GM18867 (cell line): ENCODE data around the gene POP4.
A peak's percentile ranks its signal among the peaks of the same experiment; 100 is the strongest.
"Not testable (repeated sequence)": the region's sequence is repeated elsewhere in the genome, so short reads cannot be mapped to it uniquely, and the experiment has no call there.

ENCODE experiments used
- ATAC-seq: cut with Tn5 transposase; IDR thresholded peaks from one replicate; pipeline ENCODE4 v1.9.1; 2021; ENCODE audit warnings: mild to moderate bottlenecking, moderate library complexity; ENCODE audit not compliant: unreplicated experiment

Gene POP4

DNA sequence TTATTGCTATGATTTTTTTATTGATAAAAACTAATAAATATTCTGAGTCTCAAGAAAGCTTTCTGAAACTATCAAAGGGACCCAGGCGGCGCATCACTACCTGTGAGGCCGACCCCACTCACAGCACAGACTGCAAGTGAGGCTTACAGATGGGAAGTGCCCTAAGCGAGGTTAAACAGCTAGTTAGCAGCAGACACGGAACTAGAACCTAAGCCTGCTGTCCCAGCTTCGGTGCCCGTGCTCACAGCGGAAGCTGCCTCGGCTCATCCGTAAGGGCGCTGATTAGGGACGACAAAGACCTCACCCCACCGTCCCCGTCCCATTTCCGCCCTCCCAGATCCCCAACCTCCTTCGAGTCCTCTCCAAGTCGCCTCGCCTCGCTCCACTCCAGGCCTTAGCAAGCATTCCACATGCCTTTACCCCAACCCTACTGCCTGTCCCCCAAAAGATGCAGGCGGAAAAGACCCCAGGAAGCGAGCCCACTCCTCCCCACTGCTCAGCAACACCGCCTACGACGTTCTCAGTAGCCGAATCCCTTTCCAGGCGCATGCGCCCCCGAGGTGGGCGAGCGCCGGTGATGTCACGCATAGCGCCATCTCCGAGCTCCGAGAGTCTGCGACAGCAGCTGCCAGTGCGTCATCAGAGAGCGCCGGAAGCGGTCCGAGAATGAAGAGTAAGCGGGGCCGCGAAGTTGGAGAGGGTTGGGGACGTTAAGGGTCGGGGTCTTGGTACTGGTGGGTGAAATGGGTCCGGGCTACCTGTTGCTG, at the start of gene POP4:
Gene POP4 (plus strand): TSS at position 631 of the 767 bp plus-strand sequence. CDS start 36 bp downstream, at position 667.
- ATAC-seq: peak; percentile 71

GRCh38 chr19:29559110-29559509, 47.0 kb upstream of the POP4 start:
- not testable (repeated sequence) for ATAC-seq

DNA sequence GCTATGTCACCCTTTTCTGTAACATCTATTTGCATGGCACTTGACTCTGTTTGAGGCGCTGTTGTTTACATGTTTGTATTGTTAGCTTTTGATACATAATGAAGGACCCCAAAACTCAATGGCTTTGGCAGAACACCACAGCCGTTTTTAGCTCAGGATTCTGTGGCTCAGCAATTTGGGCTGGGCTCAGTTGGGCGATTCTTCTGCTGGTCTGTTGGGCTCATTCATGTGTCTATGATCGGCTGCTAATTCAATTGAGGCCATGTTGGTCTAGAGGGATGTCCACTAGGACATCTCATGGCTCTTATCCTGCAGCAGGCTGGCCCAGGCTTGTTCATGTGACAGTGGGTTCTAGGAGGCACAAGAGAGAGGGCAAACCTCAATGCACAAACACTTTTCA, 46.3 kb upstream of the POP4 start:
- ATAC-seq: no peak

GRCh38 chr19:29560313-29561075, 45.6 kb upstream of the POP4 start:
- ATAC-seq: no peak

GRCh38 chr19:29561601-29562000, 44.5 kb upstream of the POP4 start:
- ATAC-seq: no peak

GRCh38 chr19:29562299-29563297, 43.5 kb upstream of the POP4 start:
- ATAC-seq: no peak

DNA sequence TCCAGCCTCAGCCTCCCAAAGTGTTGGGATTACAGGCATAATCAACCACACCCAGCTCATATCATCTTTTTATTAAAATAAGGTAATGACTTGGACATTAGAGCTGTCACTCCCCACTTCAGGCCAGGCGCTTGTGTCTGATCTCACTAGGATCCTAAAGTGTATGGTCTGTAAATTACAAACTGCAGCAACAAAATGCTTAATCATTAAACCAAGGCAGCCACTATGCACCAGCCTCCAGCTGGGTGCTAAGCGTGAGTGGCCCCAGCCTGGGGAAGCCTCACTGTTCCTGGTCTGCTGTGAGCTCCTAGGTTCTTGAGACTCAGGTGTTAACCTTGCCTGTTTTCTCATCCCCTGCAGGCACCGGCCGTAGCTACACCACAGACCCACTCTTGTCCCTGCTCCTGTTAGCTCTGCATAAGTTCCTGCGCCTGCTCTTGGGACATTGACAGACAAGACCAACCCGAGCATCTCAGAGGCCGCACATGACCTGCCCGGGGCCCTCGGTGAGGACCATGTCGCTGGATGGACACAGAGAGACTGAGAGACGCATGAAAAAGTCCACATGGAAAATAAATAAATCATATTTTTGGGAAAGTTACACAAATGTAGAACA, 42.5 kb upstream of the POP4 start:
- ATAC-seq: no peak

DNA sequence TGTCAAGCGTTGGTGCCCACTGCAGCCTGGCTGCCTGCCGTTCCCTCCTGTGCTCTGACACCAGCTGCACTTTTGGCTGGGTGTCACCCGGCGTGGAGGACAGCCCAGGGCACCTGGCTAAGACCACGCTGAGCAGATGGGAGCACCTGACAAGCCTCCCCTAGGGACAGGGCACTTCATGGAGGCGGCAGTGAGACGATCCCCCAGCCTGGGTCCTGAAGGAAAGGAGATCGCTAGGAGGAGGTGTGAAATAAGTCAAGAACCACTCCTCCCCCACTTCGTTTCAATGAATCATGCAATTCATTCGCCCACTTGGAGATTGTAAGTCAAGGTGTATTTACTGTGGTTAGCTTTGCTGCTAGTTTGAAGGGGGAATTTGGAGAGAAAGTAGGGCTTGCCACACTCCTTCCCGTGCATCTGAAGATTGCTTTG, 41.5 kb upstream of the POP4 start:
- ATAC-seq: no peak

DNA sequence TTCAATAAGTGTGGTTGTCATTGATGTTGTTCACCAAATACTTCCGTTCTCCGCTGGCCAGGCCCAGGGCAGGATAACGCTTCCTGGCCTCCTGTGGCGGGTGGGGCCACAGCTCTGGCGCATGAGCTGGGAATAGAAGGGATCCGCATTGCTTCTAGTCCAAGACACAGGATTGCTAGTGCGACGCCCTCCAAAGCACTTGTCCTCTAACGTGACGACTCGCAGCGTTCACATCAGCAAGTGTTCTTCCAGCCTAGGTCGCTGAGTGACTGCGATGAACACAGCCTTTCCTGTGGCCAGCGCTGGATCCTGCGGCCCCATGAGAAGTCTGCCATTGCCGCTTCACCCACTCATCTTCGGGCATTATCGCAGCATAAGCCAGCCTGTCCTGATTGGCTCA, 40.9 kb upstream of the POP4 start:
- ATAC-seq: no peak

- ATAC-seq: no peak
Observed at GRCh38 chr19:29566496-29567054, 39.5 kb upstream of the POP4 start.

- no peak for ATAC-seq
Observed at GRCh38 chr19:29567366-29567915, 38.6 kb upstream of the POP4 start.

- ATAC-seq: no peak
Observed at GRCh38 chr19:29568036-29569025, 37.8 kb upstream of the POP4 start.

GRCh38 chr19:29569038-29569911, 36.8 kb upstream of the POP4 start:
- no peak for ATAC-seq

DNA sequence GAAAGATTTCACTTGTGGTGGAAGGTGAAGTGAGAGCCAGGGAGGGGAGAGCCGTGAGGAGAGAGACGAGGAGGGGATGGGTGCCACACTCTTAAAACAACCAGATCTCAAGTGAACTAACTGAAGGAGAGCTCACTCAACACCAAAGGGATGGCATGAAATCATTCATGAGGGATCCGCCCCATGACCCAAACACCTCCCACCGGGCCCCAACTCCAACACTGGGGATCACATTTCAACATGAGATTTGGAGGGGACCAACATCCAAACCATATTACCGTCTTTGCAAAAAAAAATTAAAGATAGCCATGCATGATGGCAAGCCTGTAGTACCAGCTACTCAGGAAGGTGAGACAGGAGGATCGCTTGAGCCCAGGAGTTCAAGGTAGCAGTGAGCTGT, 34.9 kb upstream of the POP4 start:
- no peak for ATAC-seq

DNA sequence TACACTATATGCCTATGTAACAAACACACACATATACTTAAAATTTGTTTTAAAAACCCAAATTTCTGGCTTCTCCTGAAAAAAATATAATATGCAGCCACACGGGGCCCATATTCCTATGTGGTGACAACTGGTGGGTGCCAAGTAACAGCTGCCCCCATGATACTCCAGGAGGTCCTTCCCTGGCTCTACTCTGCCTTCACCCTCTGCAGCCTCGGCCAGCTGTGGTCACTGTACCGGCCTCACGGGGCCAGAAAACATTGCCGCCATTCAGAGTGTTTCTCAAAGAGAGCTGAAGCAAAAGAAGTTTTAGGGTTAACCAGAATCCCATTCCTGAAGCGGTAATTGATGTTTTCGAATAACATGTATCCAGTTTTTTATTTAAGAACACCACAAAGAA, 32.6 kb upstream of the POP4 start:
- ATAC-seq: no peak

- no peak for ATAC-seq
Observed at GRCh38 chr19:29574510-29574909, 31.6 kb upstream of the POP4 start.

DNA sequence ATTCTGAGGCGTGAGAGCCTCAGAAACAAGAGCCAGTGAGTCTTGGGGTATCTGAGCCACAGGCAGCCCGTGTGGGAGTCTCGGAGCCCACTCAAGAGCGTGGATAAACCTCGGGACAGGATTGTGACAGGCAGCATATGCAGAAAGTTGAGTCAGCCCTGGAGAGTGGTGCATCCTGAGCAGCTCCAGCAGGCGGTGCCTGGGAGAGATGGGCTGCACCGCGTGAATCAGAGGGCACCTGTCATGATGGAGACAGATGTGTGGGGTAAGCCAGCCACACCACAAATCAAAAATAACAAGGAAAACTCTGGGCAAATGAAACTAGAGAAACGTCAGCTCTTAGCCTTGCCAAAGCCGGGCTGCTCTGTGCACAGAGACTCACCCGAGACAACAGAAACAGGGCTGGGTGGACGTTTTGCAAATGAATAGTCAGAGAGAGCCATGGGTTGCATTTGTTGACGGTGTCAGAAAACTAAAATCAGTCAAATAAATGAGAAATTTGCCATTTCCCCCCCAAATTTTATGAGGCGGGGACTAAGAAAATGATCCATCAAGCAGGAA, 30.0 kb upstream of the POP4 start:
- no peak for ATAC-seq
